CD4-positive, alpha-beta T cell treated with Interleukin-6 at 100 ng/mL for 8 hours (primary cell): ENCODE measurements around the gene B4GALT7.
"Not testable (repeated sequence)": the region's sequence is repeated elsewhere in the genome, so short reads cannot be mapped to it uniquely, and the experiment has no call there.

Source experiments
- DNase-seq: peaks from one replicate; pipeline ENCODE4 v3.0.0-alpha.2; 2020; ENCODE audit warnings: mixed read lengths, low spot score

B4GALT7 gene

DNA sequence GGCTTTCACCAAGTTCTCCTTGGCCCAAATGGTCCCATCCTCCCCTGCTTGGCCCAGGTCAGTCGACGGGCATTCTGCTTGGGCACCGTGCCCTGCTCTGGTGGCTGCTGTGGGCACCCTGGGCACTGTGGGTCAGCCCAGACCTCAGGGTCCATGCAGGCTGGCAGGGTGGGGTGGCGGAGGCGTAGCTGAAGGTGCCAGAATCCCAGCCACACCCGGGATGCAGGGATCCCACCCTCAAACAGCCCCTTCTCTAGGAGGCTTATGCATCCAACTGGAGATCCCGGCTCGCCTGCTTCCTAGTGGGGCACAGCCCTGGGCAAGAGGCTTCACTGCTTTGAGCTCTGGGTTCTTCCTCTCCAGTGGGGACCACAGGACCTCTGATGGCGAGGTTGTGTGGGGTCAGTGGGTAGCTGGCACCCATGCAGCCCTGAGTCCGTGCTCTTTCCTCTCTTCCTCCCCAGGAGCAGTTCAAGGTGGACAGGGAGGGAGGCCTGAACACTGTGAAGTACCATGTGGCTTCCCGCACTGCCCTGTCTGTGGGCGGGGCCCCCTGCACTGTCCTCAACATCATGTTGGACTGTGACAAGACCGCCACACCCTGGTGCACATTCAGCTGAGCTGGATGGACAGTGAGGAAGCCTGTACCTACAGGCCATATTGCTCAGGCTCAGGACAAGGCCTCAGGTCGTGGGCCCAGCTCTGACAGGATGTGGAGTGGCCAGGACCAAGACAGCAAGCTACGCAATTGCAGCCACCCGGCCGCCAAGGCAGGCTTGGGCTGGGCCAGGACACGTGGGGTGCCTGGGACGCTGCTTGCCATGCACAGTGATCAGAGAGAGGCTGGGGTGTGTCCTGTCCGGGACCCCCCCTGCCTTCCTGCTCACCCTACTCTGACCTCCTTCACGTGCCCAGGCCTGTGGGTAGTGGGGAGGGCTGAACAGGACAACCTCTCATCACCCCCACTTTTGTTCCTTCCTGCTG, 9.4 kb downstream of the B4GALT7 start:
- no peak for DNase-seq

DNA sequence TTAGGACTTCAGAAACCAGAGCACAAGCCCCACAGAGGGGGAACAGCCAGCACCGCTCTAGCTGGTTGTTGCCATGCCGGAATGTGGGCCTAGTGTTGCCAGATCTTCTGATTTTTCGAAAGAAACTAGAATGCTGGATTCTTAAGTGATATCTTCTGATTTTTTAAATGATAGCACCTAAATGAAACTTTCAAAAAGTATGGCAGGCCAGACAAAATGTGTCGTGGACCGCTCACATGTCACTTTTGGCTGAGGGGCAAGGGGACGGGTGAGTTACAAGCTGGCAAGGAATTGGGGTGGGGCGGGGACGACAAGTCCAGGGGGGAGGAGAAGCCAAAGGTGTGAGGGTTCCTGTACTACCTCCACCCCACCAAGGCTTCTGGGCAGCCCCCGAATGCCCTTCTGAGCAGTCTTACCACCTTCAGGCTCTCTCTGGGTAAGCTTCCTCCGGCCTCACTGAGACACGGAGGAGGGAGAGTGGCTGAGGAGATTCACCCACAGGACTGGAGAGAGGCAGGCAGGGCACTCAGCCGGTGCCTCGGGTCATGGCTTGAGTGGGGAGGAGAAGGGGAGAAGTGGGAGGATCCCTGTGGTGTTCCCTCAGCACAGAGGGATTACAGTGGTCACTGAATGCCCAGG, 10.3 kb downstream of the B4GALT7 start:
- no peak for DNase-seq

DNA sequence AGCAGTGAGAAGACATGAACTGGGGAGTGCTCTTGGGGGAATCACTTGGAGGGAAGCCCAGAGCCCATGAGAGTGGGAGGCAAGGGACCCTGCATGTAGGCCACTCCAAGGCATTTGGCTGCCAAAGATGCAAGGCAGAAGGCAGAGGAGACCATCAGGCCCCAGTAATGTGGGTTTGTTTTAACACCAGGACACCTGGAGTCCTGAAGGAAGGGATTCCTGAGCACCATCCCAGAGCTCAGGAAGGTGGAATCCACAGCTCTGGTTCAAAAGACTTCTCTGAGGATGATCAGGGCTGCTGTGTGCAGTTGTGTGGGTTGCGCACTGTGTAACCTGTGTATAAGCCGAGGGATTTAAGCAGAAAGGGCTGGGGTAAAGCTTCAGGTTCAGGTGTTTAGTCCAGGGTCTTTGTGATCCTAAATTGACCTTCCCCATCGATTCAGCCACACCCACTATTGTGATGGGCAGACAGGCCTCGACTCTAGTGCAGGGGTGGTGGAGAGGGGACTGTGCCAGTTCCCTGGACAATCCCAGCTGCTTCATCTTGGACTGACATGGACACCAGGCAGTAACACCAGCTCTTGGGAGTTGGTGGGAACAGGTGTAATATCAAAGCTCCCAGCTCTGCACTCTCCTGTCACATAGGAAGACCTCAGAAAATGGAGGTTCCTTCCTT, 11.0 kb downstream of the B4GALT7 start:
- DNase-seq, result no peak

DNA sequence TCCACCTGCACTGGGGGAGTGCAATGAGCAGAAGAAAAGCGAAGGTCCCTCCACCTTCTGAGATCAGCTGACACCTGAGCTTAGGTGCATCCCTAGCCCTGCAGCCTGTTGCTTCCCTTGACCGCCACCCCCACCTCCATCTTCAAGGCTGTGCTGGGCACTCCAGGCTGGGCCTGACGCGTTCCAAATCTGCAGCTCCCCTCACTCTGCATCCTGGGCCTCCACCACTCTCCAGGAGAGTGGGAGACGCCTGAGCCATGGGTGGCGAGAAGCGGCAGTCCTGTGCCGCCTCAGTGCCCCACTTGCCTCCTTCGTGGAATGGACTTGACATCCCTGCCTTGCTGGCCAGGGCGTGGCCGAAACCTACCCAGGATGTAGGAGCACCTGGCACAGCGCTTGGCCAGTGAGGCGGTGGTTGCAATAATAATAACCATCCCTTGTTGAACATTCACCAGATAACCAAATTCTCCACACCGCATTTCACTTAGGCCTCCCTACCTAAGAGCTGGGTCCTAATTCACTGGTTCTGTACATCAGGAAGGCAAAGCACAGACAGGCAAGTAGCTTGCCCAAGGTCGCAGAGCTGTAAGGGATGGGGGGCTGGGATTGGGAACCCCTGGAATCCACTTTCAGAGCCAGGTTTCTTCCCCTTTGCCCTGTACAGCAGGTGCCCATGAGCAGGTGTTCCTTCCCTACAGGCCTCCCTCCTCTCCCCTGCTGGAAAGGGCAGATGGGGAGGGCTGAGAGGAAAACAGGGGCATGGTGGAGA, 11.7 kb downstream of the B4GALT7 start:
- DNase-seq, result no peak

GRCh38 chr5:177612215-177612673, 12.3 kb downstream of the B4GALT7 start:
- DNase-seq, result no peak

- DNase-seq, result no peak
These were observed 20.6 kb downstream of the B4GALT7 start for GRCh38 chr5:177620560-177620959.

DNA sequence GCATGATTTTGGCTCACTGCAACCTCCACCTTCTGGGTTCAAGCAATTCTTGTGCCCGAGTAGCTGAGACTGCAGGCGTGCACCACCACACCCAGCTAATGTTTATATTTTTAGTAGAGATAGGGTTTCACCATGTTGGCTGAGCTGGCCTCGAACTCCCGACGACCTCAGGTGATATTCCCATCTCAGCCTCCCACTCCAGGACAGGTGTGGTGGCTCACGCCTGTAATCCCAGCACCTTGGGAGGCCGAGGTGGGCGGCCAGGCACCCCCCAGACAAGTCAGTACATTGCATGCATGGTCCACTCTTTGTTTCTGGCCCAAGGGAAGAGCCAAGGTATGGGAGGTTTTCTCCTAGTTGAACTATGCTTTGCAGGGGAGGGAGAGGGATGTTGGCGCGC, 24.2 kb downstream of the B4GALT7 start:
- DNase-seq, result not testable (repeated sequence)

DNA sequence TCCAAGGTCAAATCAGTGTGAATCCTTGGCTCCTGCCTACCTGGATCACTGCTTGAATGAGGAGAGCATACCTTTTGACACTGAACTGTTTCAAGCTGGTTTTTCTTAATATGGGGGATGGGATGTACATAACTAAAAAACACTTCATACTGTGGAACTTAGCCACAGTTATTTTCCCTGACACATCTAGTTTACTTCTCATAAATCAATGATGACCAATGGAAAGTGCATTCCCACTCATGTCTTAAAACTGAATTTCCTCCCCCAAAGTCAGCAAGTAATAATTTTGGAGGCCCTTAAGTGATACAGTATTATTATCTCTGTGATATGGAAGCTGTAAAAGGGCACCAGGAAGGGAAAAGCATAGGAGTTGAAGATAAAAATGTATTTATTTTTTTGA, 30.3 kb downstream of the B4GALT7 start:
- not testable (repeated sequence) for DNase-seq

DNA sequence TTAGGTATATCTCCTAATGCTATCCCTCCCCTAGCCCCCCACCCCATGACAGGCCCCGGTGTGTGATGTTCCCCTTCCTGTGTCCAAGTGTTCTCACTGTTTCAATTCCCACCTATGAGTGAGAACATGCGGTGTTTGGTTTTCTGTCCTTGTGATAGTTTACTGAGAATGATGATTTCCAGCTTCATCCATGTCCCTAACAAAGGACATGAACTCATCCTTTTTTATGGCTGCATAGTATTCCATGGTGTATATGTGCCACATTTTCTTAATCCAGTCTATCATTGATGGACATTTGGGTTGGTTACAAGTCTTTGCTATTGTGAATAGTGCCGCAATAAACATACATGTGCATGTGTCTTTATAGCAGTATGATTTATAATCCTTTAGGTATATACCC, 35.0 kb downstream of the B4GALT7 start:
- DNase-seq, result not testable (repeated sequence)

DNA sequence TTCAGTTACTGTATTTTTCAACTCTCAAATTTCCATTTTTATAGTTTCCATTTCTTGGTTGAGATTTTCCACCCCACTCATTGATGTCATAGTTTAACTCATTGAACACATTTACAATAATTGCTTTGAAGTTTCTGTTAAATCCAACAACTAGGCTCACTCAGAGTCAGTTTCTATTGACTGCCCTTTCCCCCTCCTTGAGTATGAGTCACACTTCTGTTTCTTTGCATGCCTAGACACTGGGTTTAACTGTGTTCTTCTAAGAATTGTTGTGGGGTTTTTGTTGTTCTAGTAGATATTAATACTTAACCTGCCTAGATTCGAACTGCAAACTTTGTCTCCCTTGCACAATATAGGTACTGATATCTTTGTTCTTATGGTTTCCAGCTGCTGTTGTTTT, 45.5 kb downstream of the B4GALT7 start:
- DNase-seq, result not testable (repeated sequence)

- not testable (repeated sequence) for DNase-seq
These were observed 51.3 kb downstream of the B4GALT7 start for GRCh38 chr5:177651235-177651634.

GRCh38 chr5:177657846-177658245, 57.9 kb downstream of the B4GALT7 start:
- DNase-seq, result not testable (repeated sequence)

DNA sequence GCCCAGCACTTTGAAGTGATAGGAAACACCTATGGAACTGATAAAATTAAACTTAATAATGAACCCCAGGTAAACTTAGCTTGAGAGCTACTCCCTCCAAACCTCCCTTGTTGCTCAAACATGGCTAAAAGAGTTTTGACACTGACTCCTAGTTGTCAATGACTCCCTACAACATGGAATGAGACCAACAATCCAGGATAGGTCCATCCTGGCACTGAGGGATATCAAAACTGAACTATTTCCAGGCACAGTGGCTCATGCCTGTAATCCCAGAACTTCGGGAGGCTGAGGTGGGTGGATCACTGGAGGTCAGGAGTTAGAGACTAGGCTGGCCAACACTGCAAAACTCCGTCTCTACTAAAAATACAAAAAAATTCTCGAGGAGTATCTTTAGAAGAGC, 58.6 kb downstream of the B4GALT7 start:
- not testable (repeated sequence) for DNase-seq
